ENCODE measurements around the gene DENND1C. TPM values are rescaled to one million over a fixed set of nuclear protein-coding genes. Genes with fewer than 3 reads are reported as not detected.
"Not testable (repeated sequence)": the region's sequence is repeated elsewhere in the genome, so short reads cannot be mapped to it uniquely, and the experiment has no call there.

DENND1C gene
- total RNA-seq, 2 donors from 2014 or later = 0.30 to 0.75 TPM

DNA sequence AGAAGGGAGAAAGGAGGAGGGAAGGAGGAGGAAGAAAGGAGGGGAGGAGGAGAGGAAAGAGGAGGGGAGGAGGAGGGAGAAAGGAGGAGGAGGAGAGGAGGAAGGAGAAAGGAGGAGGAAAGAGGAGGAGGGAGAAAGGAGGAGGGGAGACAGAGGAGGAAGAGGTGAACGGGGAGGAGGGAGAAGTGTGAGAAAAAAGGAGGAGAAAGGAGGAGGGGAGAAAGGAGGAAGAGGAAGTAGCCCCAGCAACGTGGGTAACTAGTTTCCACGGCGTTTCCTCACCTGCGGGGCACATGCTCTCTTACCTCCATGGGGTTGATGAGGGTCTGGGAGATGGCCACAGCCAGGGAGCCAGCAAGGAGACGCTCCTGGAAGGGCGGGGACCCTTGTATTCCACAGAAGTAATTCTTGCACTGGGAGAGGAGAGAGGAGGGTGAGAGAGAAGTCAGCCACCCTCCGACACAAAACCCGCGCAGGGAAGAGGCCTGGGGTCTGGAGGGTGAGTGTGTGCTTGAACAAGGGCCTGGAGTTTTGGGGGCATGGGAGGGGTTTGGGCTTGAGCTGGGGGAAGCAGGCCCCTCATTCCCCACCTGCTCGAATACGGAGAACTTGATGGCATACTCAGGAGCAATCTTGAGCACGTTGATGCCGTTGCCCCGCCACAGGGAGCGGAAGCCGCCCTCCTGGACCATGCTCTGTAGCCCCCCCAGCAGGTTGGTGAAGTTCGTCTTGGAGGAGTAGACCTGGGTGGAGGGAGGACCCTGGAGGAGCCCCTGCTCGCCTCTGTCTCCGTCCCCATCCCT is 52.0 kb downstream of the DENND1C start:
- TF ChIP-seq, protein P1, sequence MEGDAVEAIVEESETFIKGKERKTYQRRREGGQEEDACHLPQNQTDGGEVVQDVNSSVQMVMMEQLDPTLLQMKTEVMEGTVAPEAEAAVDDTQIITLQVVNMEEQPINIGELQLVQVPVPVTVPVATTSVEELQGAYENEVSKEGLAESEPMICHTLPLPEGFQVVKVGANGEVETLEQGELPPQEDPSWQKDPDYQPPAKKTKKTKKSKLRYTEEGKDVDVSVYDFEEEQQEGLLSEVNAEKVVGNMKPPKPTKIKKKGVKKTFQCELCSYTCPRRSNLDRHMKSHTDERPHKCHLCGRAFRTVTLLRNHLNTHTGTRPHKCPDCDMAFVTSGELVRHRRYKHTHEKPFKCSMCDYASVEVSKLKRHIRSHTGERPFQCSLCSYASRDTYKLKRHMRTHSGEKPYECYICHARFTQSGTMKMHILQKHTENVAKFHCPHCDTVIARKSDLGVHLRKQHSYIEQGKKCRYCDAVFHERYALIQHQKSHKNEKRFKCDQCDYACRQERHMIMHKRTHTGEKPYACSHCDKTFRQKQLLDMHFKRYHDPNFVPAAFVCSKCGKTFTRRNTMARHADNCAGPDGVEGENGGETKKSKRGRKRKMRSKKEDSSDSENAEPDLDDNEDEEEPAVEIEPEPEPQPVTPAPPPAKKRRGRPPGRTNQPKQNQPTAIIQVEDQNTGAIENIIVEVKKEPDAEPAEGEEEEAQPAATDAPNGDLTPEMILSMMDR (IDR thresholded peaks at IDR 0.05) = no peak
- H3K4me1 ChIP-seq = peaks cover 0 to 7% of the 10 kb centered on the region in 2 donors
- H3K9me3 ChIP-seq = no peaks in the 10 kb centered on the region
- H3K27me3 ChIP-seq = no peaks in the 10 kb centered on the region
- no peak overlapping the region for H3K27ac ChIP-seq
- no peak overlapping the region for H3K4me3 ChIP-seq
- H3K36me3 ChIP-seq = no peaks in the 10 kb centered on the region
- no peak for DNase-seq (ENCODE audit: low spot score)

DNA sequence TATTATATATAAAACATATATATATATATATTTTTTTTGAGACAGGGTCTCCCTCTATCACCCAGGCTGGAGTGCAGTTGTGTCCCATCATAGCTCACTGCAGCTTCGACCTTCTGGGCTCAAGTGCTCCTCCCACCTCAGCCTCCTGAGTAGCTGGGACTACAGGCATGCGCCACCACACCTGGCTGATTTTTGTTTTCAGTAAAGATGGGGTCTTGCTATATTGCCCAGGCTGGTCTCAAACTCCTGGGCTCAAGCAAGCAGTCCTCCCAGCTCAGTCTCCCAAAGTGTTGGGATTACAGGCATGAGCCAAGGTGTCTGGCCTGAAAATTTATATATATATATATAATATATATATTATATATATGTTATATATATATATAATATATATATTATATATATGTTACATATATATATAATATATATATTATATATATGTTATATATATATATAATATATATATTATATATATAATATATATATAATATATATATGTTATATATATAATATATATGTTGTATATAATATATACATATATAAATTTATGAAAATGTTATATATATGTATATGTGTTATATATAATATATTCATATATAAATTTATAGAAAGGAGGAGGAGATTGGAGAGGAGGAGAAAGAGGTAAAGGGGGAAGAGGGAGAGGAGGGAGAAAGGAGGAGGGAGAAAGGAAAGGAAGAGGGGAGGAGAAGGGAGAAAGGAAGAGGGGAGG is 52.7 kb downstream of the DENND1C start:
- not testable (repeated sequence) for H3K4me3 ChIP-seq, H3K27ac ChIP-seq

DNA sequence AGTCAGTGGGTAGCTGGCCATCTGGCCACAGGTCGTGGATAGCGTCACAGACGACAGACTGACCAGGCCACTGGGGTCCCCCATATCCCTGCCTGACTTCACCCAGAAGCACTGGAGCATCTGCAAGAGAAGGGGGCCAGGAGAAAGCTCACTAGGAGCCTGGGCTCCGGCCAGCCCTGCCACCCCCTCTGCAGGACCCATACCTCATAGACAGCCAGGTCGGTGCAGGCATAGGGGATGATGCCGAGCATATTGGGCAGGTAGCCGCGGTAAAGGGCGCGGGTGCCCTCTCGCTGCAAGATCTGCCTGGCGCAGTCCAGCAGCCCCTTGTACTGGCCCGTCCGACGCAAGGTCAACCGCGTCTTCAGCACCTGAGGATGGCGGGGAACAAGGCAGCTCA is 54.5 kb downstream of the DENND1C start:
- TF ChIP-seq, protein P1 (IDR thresholded peaks at IDR 0.05) = no peak
- Histone ChIP-seq H3K36me3 (no peaks in the 10 kb centered on the region), H3K9me3 (no peaks in the 10 kb centered on the region), H3K27me3 (no peaks in the 10 kb centered on the region), H3K4me1 (peaks cover 0 to 26% of the 10 kb centered on the region in 2 donors), H3K27ac (no peak overlapping the region), H3K4me3 (no peak overlapping the region)
- DNase-seq (ENCODE audit: low spot score) = no peak

More for the DNA sequence above, 52.7 kb downstream of the DENND1C start:
- H3K36me3 ChIP-seq; H3K27me3 ChIP-seq; H3K9me3 ChIP-seq; DNase-seq (ENCODE audit: low spot score); H3K4me1 ChIP-seq: not testable (repeated sequence)

DNA sequence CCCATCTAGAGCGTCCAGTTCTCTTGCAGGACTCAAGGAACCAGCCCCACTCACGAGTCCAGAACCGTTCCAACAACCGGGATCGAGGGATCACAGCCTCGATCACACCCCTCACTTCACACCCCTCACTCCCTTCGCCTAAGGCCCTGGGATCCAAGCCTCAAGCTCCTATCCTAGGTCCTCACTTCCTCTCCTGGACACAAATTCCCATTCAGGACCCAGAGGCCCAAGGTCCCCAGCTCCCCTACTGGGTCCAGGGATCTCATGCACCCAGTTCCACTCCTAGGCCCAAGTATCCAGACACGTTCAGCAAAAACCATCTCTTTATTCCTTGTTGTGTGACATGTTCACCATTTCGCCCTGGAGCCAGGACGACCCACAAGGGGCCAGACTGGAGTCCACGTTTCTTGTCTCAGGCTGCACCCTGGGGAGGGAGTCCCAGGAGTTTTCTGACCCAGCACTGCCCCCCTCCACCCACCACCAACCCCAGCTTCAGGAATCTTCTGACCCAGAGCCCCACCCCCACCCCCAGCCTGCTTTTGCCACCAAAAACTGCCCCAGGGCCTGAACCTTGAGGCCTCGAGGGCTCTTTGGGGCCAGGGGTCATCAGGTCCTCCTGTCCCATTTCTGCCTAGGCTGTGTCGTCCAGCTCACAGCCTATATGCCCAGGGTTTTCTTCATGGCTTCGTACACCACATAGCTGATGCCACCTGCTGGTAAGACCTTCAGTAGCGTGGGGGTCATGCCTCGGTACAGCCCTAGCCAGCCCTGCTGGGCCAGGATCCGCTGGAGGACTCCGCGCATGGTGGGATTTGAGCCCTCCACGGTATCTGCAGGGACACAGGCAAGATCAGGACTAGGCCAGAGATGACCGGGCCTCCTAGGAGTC is 55.6 kb downstream of the DENND1C start:
- peak overlapping the region in 1 of 2 donors; percentile 40 for H3K4me3 ChIP-seq
- H3K36me3 ChIP-seq = peaks cover 2% of the 10 kb centered on the region
- TF ChIP-seq, protein P1 (IDR thresholded peaks at IDR 0.05) = no peak
- peak overlapping the region; percentile 78 to 85 for H3K27ac ChIP-seq
- peaks cover 0 to 35% of the 10 kb centered on the region in 2 donors for H3K4me1 ChIP-seq
- no peaks in the 10 kb centered on the region for H3K27me3 ChIP-seq
- DNase-seq (ENCODE audit: low spot score) = no peak
- H3K9me3 ChIP-seq = no peaks in the 10 kb centered on the region

DNA sequence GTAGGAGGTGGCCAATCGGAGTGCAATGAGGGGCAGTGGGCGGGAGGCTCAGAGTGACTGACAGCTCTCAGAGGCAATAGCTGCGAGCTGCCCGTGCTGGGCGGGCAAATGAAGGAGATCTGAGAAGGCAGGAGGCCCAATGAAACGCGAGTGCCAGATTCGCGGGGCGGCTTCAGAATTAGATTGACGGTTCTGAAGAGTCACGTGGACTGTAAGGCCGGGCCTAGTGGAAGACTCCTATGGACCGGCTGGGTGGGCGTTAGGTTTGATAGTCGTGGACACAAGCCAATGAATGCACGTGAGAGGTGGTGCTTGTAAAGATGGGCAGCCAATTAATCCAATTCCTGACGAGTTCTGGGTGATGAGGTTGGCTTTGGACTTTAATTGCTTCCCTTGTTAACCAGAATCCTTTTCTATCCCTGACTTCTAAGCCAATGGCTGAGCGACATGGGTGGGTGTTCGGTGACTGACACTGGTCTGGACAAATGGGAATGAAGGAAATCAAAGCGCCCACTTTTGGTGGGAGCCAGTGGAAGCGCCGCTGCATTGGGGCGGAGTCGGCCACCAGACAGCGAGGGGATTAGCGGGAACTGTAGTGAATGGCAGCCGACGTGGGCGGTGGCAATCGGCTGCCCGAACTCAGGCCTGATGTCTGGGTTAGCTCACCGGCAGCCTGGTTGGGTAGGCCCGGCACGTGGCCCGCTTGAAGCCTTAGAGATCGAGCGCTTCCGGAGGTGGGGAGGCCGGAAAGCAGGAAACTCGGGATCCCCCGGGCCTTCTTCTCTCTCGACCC is 56.5 kb downstream of the DENND1C start:
- Histone ChIP-seq H3K4me3 (peak overlapping the region in 1 of 2 donors; percentile 40), H3K27me3 (no peaks in the 10 kb centered on the region), H3K36me3 (peaks cover 10% of the 10 kb centered on the region), H3K27ac (peak overlapping the region; percentile 78 to 85), H3K4me1 (peaks cover 0 to 41% of the 10 kb centered on the region in 2 donors), H3K9me3 (no peaks in the 10 kb centered on the region)
- TF ChIP-seq, protein P1 (IDR thresholded peaks at IDR 0.05) = no peak
- DNase-seq (ENCODE audit: low spot score) = peak; percentile 100
